Calu3 (cell line): ENCODE results near the gene RECK. TPM values are rescaled to one million over a fixed set of nuclear protein-coding genes. Genes with fewer than 3 reads are reported as not detected.
A peak's percentile ranks its signal among the peaks of the same experiment; 100 is the strongest.
"Not testable (repeated sequence)": the region's sequence is repeated elsewhere in the genome, so short reads cannot be mapped to it uniquely, and the experiment has no call there.

Source experiments
- Bru-seq: library from RNA; stranded (reverse); fragments of 400-500 nt; gene quantifications from one replicate; lab custom pipeline; 2021; lab: Mats Ljungman, UMichigan
- BruChase-seq, 2 experiments: library from RNA; stranded (reverse); fragments of 400-500 nt; gene quantifications; one replicate each; lab custom pipeline; 2021; lab: Mats Ljungman, UMichigan
- BruUV-seq: library from RNA; stranded (reverse); fragments of 400-500 nt; replicated peaks from 2 replicates; lab custom pipeline; 2021; lab: Mats Ljungman, UMichigan
- CTCF ChIA-PET: fragments of 300-600 bp; sonication (Branson Sonifier 250); formaldehyde crosslinking; loops from one replicate; lab custom pipeline; 2022; ENCODE audit warnings: antibody characterized with exemption; lab: Charles Lee
- DNase-seq: peaks from one replicate; pipeline ENCODE4 v3.0.0; 2022
- H3K27ac Mint-ChIP-seq: one replicate; pipeline ENCODE4 v1.8.0; 2022; ENCODE audit warnings: mixed read lengths; ENCODE audit not compliant: unreplicated experiment
- H3K27me3 Mint-ChIP-seq: one replicate; pipeline ENCODE4 v1.8.0; 2022; ENCODE audit warnings: mixed read lengths; ENCODE audit not compliant: unreplicated experiment
- H3K36me3 Mint-ChIP-seq: one replicate; pipeline ENCODE4 v1.8.0; 2022; ENCODE audit warnings: mild to moderate bottlenecking, moderate library complexity, mixed read lengths; ENCODE audit not compliant: insufficient read depth, unreplicated experiment
- H3K4me1 Mint-ChIP-seq: one replicate; pipeline ENCODE4 v1.8.0; 2022; ENCODE audit warnings: mild to moderate bottlenecking, low read depth, mixed read lengths; ENCODE audit not compliant: unreplicated experiment
- H3K4me3 Mint-ChIP-seq: one replicate; pipeline ENCODE4 v1.8.0; 2022; ENCODE audit warnings: mild to moderate bottlenecking, low read depth, moderate library complexity, mixed read lengths; ENCODE audit not compliant: unreplicated experiment
- H3K9me3 Mint-ChIP-seq: one replicate; pipeline ENCODE4 v1.8.0; 2022; ENCODE audit warnings: low read depth, mixed read lengths; ENCODE audit not compliant: unreplicated experiment
- intact Hi-C: fragments of 100-400 bp; cut with micrococcal nuclease; formaldehyde crosslinking; loops from one replicate; pipeline ENCODE4 v1.10.0; 2022; ENCODE audit not compliant: unreplicated experiment
- long read RNA-seq: library from polyadenylated mRNA; stranded (forward); transcript quantifications from one replicate; pipeline ENCODE4 v2.0.0, GENCODE V29; 2022
- total RNA-seq: library from RNA; stranded (reverse); gene quantifications from 2 replicates; pipeline ENCODE4 v1.2.3, GENCODE V29; 2022
- TF ChIP-seq, protein P1 (sequence below): fragments of 200-600 bp; IDR thresholded peaks from one replicate; pipeline ENCODE4 v1.8.0; 2022; ENCODE audit warnings: antibody characterized with exemption; ENCODE audit not compliant: unreplicated experiment

RECK gene, protein sequence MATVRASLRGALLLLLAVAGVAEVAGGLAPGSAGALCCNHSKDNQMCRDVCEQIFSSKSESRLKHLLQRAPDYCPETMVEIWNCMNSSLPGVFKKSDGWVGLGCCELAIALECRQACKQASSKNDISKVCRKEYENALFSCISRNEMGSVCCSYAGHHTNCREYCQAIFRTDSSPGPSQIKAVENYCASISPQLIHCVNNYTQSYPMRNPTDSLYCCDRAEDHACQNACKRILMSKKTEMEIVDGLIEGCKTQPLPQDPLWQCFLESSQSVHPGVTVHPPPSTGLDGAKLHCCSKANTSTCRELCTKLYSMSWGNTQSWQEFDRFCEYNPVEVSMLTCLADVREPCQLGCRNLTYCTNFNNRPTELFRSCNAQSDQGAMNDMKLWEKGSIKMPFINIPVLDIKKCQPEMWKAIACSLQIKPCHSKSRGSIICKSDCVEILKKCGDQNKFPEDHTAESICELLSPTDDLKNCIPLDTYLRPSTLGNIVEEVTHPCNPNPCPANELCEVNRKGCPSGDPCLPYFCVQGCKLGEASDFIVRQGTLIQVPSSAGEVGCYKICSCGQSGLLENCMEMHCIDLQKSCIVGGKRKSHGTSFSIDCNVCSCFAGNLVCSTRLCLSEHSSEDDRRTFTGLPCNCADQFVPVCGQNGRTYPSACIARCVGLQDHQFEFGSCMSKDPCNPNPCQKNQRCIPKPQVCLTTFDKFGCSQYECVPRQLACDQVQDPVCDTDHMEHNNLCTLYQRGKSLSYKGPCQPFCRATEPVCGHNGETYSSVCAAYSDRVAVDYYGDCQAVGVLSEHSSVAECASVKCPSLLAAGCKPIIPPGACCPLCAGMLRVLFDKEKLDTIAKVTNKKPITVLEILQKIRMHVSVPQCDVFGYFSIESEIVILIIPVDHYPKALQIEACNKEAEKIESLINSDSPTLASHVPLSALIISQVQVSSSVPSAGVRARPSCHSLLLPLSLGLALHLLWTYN
- total RNA-seq (0.54 and 1.1 TPM in 2 replicates), Bru-seq, nascent RNA (percentile 26 among the genes with signal in this experiment), BruChase-seq, experiment 1, labeled RNA remaining after a 6-hour chase (percentile 20 among the genes with signal in this experiment), BruChase-seq, experiment 2, labeled RNA remaining after a 2-hour chase (percentile 18 among the genes with signal in this experiment)
- long read RNA-seq, partial matches to known transcripts: 0 of 2 reads
- long read RNA-seq, other reads (novel, unspliced or antisense): 2 of 2 reads

DNA sequence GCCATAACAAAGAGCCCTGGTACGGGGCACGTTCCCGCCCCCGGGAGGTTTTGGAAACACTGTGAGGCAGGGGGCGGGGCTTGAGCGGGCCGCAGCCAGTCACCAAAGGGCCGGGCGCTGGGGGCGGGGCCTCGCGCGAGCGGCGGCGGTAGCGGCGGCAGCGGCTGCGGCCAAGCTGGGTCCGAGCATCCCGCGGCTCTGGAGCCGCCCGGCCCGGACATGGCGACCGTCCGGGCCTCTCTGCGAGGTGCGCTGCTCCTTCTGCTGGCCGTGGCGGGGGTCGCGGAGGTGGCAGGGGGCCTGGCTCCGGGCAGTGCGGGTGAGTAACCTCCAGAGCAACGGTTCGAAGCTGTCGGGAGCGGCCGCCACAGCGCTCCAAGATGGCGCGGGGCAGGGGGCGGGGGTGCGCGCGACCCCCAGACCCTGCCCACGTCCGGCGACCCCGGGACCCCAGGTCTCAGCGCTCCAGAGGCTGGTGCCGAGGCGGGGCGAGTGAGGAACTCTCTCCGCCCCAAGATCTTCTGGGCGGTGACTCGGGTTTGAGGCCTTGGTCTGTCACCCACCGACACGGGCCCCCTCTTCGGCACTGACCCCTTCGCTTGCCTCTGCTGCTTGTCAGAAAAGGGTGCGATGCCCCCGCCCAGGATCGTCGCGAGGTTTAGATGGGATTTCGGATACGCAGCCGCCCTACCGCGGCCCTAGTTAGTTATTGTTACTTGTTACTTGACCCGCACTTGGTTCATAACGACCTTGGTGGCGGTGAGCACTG lies at the start of gene RECK:
RECK (plus strand) TSS at position 134 of the 769 bp plus-strand sequence; CDS start at position 220, 86 bp downstream.
- no TSS peak for BruUV-seq
- no peaks in the 10 kb centered on the region for H3K9me3 Mint-ChIP-seq
- peak; percentile 66 for DNase-seq
- H3K4me3 Mint-ChIP-seq: peak within 1 kb of the TSS; percentile 59
- H3K27me3 Mint-ChIP-seq: peaks cover 14% of the 10 kb centered on the region
- H3K27ac Mint-ChIP-seq: no peak within 1 kb of the TSS
- TF ChIP-seq, protein P1, sequence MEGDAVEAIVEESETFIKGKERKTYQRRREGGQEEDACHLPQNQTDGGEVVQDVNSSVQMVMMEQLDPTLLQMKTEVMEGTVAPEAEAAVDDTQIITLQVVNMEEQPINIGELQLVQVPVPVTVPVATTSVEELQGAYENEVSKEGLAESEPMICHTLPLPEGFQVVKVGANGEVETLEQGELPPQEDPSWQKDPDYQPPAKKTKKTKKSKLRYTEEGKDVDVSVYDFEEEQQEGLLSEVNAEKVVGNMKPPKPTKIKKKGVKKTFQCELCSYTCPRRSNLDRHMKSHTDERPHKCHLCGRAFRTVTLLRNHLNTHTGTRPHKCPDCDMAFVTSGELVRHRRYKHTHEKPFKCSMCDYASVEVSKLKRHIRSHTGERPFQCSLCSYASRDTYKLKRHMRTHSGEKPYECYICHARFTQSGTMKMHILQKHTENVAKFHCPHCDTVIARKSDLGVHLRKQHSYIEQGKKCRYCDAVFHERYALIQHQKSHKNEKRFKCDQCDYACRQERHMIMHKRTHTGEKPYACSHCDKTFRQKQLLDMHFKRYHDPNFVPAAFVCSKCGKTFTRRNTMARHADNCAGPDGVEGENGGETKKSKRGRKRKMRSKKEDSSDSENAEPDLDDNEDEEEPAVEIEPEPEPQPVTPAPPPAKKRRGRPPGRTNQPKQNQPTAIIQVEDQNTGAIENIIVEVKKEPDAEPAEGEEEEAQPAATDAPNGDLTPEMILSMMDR: no peak
- CTCF ChIA-PET: no interaction called here
- peaks cover 10% of the 10 kb centered on the region for H3K36me3 Mint-ChIP-seq
- H3K4me1 Mint-ChIP-seq: peaks cover 16% of the 10 kb centered on the region
- intact Hi-C loops: no loop called here

DNA sequence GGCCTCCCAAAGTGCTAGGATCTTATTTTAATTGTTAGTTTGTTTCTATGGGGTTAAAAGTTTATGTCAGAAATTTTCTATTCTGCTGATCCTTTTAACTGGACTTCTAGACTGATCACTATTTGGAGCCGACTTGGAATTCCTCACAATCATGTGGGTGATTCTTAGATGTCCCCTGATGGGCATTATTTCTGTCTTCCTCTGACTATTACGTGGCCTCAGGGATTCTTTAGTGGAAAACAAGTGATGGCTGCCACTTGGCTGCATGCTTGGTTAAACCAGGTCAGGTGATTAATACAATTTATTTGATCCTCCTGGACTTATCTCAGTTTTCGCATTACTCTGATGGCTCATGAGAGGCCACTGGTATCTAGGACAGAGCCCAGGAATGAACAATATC lies 46.6 kb upstream of the RECK start:
- H3K36me3 Mint-ChIP-seq: no peaks in the 10 kb centered on the region
- CTCF ChIA-PET: no interaction called here
- peaks cover 43% of the 10 kb centered on the region for H3K27me3 Mint-ChIP-seq

DNA sequence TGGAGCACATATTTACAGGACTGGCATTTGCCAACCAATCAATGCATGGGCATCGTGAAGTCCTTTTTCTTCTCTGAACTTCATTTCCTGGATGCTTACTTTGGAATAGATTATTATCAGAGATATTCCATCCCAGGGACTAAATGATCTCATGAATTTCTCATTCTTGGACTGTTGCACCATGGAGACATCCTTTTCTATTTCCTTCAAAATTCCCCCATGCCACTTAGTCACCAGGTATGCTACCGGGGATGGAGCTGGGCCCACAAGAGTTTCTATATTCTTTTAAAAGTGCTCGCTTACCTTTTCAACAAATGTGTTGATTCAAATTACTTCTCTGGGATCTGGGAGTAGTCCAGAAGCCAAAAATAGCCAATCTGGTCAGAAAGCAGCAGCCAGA lies 43.6 kb upstream of the RECK start:
- H3K4me1 Mint-ChIP-seq: not testable (repeated sequence)

More for the DNA sequence above, 46.6 kb upstream of the RECK start:
- H3K9me3 Mint-ChIP-seq: no peaks in the 10 kb centered on the region
- no peak overlapping the region for H3K4me3 Mint-ChIP-seq
- H3K27ac Mint-ChIP-seq: no peak overlapping the region
- no peak for DNase-seq
- no TSS peak for BruUV-seq
- TF ChIP-seq, protein P1: no peak
- intact Hi-C loops: no loop called here
- no peaks in the 10 kb centered on the region for H3K4me1 Mint-ChIP-seq

DNA sequence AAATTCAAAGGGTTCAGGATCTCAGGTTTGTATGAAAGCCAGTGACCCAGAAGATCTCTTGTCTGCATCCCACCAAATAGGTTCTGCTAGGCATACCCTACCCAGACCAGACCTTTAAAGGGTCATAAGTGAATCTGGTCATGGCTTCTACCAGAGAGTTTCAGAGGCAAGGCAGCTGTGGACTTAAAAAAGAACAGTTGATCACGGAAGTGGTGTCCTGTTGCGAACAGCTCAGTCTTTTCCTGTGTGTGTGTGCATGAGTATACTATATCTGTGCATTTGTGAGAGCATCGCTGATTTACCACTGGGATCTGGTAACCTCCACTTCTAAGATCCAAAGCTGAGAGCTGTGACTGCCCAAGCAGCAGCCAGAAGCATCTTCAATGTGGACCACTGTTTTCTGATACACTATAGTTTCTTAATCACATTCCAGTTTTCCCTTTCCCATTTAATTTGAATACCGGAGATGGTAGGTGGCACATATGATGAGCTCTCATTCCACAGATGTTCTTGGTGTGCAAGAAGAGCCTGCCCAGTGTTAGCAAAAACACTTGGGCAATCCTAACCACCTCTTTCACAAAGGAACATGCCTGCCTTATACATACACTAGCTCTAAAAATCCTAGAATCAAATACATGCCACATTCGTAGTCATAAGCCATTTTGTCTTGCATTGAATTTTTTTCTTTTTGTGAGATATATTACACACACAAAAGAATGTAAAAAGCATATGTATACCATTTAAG lies 42.6 kb upstream of the RECK start:
- no peaks in the 10 kb centered on the region for H3K36me3 Mint-ChIP-seq
- no peaks in the 10 kb centered on the region for H3K9me3 Mint-ChIP-seq
- TF ChIP-seq, protein P1: no peak
- CTCF ChIA-PET: no interaction called here
- BruUV-seq: no TSS peak
- DNase-seq: no peak
- intact Hi-C loops: loop anchor here (2.0 kb wide), 1 partner anchor 31 kb away; no protein-coding TSS in a partner anchor
- H3K27ac Mint-ChIP-seq: no peak overlapping the region
- peaks cover 20% of the 10 kb centered on the region for H3K27me3 Mint-ChIP-seq
- H3K4me3 Mint-ChIP-seq: no peak overlapping the region
- H3K4me1 Mint-ChIP-seq: no peaks in the 10 kb centered on the region

More for the DNA sequence above, 43.6 kb upstream of the RECK start:
- not testable (repeated sequence) for DNase-seq, BruUV-seq, H3K27ac Mint-ChIP-seq, H3K4me3 Mint-ChIP-seq, H3K36me3 Mint-ChIP-seq, H3K9me3 Mint-ChIP-seq
- CTCF ChIA-PET: interaction anchor here (0.5 kb wide), 1 partner anchor 115 kb away, joined by 4 read pairs; no protein-coding TSS in a partner anchor
- peaks cover 31% of the 10 kb centered on the region for H3K27me3 Mint-ChIP-seq
- intact Hi-C loops: loop anchor here (2.0 kb wide), 1 partner anchor 32 kb away; no protein-coding TSS in a partner anchor
